Stimulated activated CD8-positive, alpha-beta memory T cell treated with anti-CD3 and anti-CD28 coated beads, Interleukin-12 subunit alpha, Interleukin-12 subunit beta, amount 100 ng/mL, for 24 hours (primary cell): ENCODE results near the gene VAV2.

ENCODE experiments used
- DNase-seq: peaks from one replicate; pipeline ENCODE4 v3.0.0-alpha.2; 2020; ENCODE audit errors: extremely low read depth

VAV2 gene

GRCh38 chr9:133991964-133992779 lies at the start of gene VAV2:
Gene VAV2 (minus strand): TSS chr9:133992324. CDS start chr9:133992278, 46 bp downstream.
- no peak for DNase-seq

- no peak for DNase-seq
Measured at GRCh38 chr9:134041649-134041962, 49.5 kb upstream of the VAV2 start.

GRCh38 chr9:134040781-134041648 lies 48.9 kb upstream of the VAV2 start:
- DNase-seq: no peak

- no peak for DNase-seq
Measured at GRCh38 chr9:134040176-134040565, 48.0 kb upstream of the VAV2 start.

- DNase-seq: no peak
Measured at GRCh38 chr9:134039386-134040175, 47.5 kb upstream of the VAV2 start.

- no peak for DNase-seq
Measured at GRCh38 chr9:134037641-134038040, 45.5 kb upstream of the VAV2 start.

- DNase-seq: no peak
Measured at GRCh38 chr9:134036130-134036529, 44.0 kb upstream of the VAV2 start.

GRCh38 chr9:134035041-134036039 lies 43.2 kb upstream of the VAV2 start:
- DNase-seq: no peak

- no peak for DNase-seq
Measured at GRCh38 chr9:134034215-134035040, 42.3 kb upstream of the VAV2 start.

- DNase-seq: no peak
Measured at GRCh38 chr9:134033516-134034214, 41.5 kb upstream of the VAV2 start.

GRCh38 chr9:134032456-134033222 lies 40.5 kb upstream of the VAV2 start:
- DNase-seq: no peak

- no peak for DNase-seq
Measured at GRCh38 chr9:134031783-134032182, 39.7 kb upstream of the VAV2 start.

GRCh38 chr9:134030821-134031470 lies 38.8 kb upstream of the VAV2 start:
- DNase-seq: no peak

- no peak for DNase-seq
Measured at GRCh38 chr9:134029248-134030226, 37.4 kb upstream of the VAV2 start.

GRCh38 chr9:134028575-134029247 lies 36.6 kb upstream of the VAV2 start:
- DNase-seq: no peak

GRCh38 chr9:134028076-134028475 lies 36.0 kb upstream of the VAV2 start:
- DNase-seq: no peak
